GM23338 (cell line): ENCODE data around the gene ARCN1. TPM values are rescaled to one million over a fixed set of nuclear protein-coding genes. Genes with fewer than 3 reads are reported as not detected.
A peak's percentile ranks its signal among the peaks of the same experiment; 100 is the strongest.

Source experiments
- ATAC-seq: fragments of 200-7000 bp; cut with Tn5 transposase; 3 replicates; pipeline ENCODE4 v1.9.1; 2020
- DNase-seq: peaks from one replicate; pipeline ENCODE4 v3.0.0-alpha.2; 2015; ENCODE audit warnings: low spot score
- H2AFZ ChIP-seq: fragments of 200-600 bp; sonication (generic); 2 replicates; pipeline ENCODE4 v1.8.0; 2016; ENCODE audit warnings: antibody characterized with exemption, mild to moderate bottlenecking, moderate library complexity
- H3F3A ChIP-seq: fragments of 200-600 bp; sonication (generic); replicated peaks from 2 replicates; pipeline ENCODE4 v1.8.0; 2017; ENCODE audit warnings: antibody characterized with exemption, mixed run types, low read depth
- H3K27ac ChIP-seq: fragments of 200-600 bp; sonication (generic); 2 replicates; pipeline ENCODE4 v1.6.1; 2016; ENCODE audit warnings: low read depth
- H3K27me3 ChIP-seq: fragments of 200-600 bp; sonication (generic); 2 replicates; pipeline ENCODE4 v1.8.0; 2016; ENCODE audit warnings: mild to moderate bottlenecking, mixed run types, moderate library complexity; ENCODE audit not compliant: insufficient read depth
- H3K36me3 ChIP-seq: fragments of 200-600 bp; sonication (generic); 2 replicates; pipeline ENCODE4 v1.8.0; 2016; ENCODE audit warnings: mild to moderate bottlenecking; ENCODE audit not compliant: insufficient read depth
- H3K4me1 ChIP-seq: fragments of 200-600 bp; sonication (generic); 2 replicates; pipeline ENCODE4 v1.8.0; 2016; ENCODE audit warnings: mild to moderate bottlenecking, moderate library complexity; ENCODE audit not compliant: insufficient read depth
- H3K4me2 ChIP-seq: fragments of 200-600 bp; sonication (generic); 2 replicates; pipeline ENCODE4 v1.7.1; 2017; ENCODE audit warnings: mixed run types
- H3K4me3 ChIP-seq: fragments of 200-600 bp; sonication (generic); 2 replicates; pipeline ENCODE4 v1.6.1; 2016; ENCODE audit warnings: mixed run types
- H3K79me2 ChIP-seq: fragments of 200-600 bp; sonication (generic); replicated peaks from 2 replicates; pipeline ENCODE4 v1.8.0; 2017; ENCODE audit warnings: mild to moderate bottlenecking; ENCODE audit not compliant: insufficient read depth
- H3K9me2 ChIP-seq: fragments of 200-600 bp; sonication (generic); 2 replicates; pipeline ENCODE4 v1.8.0; 2017; ENCODE audit not compliant: insufficient read depth
- H4K20me1 ChIP-seq: fragments of 200-600 bp; sonication (generic); replicated peaks from 2 replicates; pipeline ENCODE4 v1.8.0; 2017; ENCODE audit warnings: mild to moderate bottlenecking; ENCODE audit not compliant: insufficient read depth
- H3K27ac Mint-ChIP-seq: 2 replicates; pipeline ENCODE4 v1.8.0; 2020; ENCODE audit warnings: inconsistent platforms, mild to moderate bottlenecking, moderate library complexity, mixed read lengths
- H3K27me3 Mint-ChIP-seq: 3 replicates; pipeline ENCODE4 v1.8.0; 2022; ENCODE audit warnings: low read depth, mild to moderate bottlenecking, moderate library complexity, mixed read lengths, inconsistent platforms; ENCODE audit not compliant: insufficient read depth, poor library complexity
- H3K36me3 Mint-ChIP-seq: 3 replicates; pipeline ENCODE4 v1.8.0; 2021; ENCODE audit warnings: low read depth, mild to moderate bottlenecking, inconsistent platforms, moderate library complexity, mixed read lengths
- H3K4me1 Mint-ChIP-seq: 3 replicates; pipeline ENCODE4 v1.8.0; 2020; ENCODE audit warnings: mild to moderate bottlenecking, inconsistent platforms, mixed read lengths
- H3K4me3 Mint-ChIP-seq: 3 replicates; pipeline ENCODE4 v1.8.0; 2021; ENCODE audit warnings: moderate library complexity, mild to moderate bottlenecking, inconsistent platforms, mixed read lengths
- H3K9me3 Mint-ChIP-seq: 3 replicates; pipeline ENCODE4 v1.8.0; 2020; ENCODE audit warnings: moderate library complexity, mild to moderate bottlenecking, inconsistent platforms, mixed read lengths
- ZNF462 ChIP-seq: fragments of 250-450 bp; sonication (Bioruptor Pico); IDR thresholded peaks from 2 replicates; pipeline ENCODE4 v1.5.0; 2020; ENCODE audit warnings: mild to moderate bottlenecking, moderate library complexity
- polyA plus RNA-seq: library from polyadenylated mRNA; unstranded; fragments of >200 nt; fragmentation: Nextera tagmentation; extraction: Ambion mirVana; gene quantifications from 2 replicates; pipeline ENCODE4 v1.2.1, GENCODE V29; 2016
- total RNA-seq: library from RNA; depleted of rRNA; stranded (reverse); fragments of >200 nt; shearing (Covaris generic); gene quantifications from 2 replicates; pipeline ENCODE4 v1.2.3, GENCODE V29; 2014
- TF ChIP-seq, protein P1 (sequence below): IDR thresholded peaks from 2 replicates; pipeline ENCODE4 v1.6.1; 2016; ENCODE audit warnings: antibody characterized with exemption

Gene ARCN1
- total and polyA plus RNA-seq, 2 experiments from 2014 or later, result 79.9 to 106 TPM

GRCh38 chr11:118530683-118531596 lies 41.3 kb upstream of the ARCN1 start, which contains the start of gene TMEM25 (continued):
- no peak for TF ChIP-seq ZNF462 (CRISPR knock-in tag)
- TF ChIP-seq, protein P1, sequence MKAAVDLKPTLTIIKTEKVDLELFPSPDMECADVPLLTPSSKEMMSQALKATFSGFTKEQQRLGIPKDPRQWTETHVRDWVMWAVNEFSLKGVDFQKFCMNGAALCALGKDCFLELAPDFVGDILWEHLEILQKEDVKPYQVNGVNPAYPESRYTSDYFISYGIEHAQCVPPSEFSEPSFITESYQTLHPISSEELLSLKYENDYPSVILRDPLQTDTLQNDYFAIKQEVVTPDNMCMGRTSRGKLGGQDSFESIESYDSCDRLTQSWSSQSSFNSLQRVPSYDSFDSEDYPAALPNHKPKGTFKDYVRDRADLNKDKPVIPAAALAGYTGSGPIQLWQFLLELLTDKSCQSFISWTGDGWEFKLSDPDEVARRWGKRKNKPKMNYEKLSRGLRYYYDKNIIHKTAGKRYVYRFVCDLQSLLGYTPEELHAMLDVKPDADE, result peak; percentile 69; the same call in 1 of the 2 replicates

- peak overlapping the region; percentile 99 for H2AFZ ChIP-seq
- no peaks in the 10 kb centered on the region for H3K79me2 ChIP-seq
- H3K36me3 Mint-ChIP-seq, result no peaks in the 10 kb centered on the region; the same call in 2 of the 3 replicates
- ATAC-seq (peak; percentile 9), DNase-seq (peak; percentile 36)
- H3K4me1 Mint-ChIP-seq, result peaks cover 27% of the 10 kb centered on the region
- H3K4me2 ChIP-seq, result peak overlapping the region; percentile 88
- H3K36me3 ChIP-seq, result no peaks in the 10 kb centered on the region
- H3K4me1 ChIP-seq, result peaks cover 13% of the 10 kb centered on the region
- H3K9me2 ChIP-seq, result no peaks in the 10 kb centered on the region; the same call in 1 of the 2 replicates
- peak overlapping the region; percentile 92 for H3K4me3 Mint-ChIP-seq
- H3F3A ChIP-seq, result peaks cover 24% of the 10 kb centered on the region; the same call in 1 of the 2 replicates
- no peaks in the 10 kb centered on the region for H3K9me3 Mint-ChIP-seq
- H3K27me3 ChIP-seq, result peaks cover 6% of the 10 kb centered on the region; the same call in 1 of the 2 replicates
- H3K27ac ChIP-seq, result no peak overlapping the region
- peak overlapping the region; percentile 99 for H3K4me3 ChIP-seq
- 0 out of 2 replicates have a peak, but pooled peaks cover under 1% of the 10 kb centered on the region for H4K20me1 ChIP-seq
- H3K27ac Mint-ChIP-seq, result peak overlapping the region; percentile 31; the same call in 1 of the 2 replicates
- H3K27me3 Mint-ChIP-seq, result peaks cover 14% of the 10 kb centered on the region
- no peak for TF ChIP-seq ZNF462 (CRISPR knock-in tag)
Observed at GRCh38 chr11:118531597-118532084, 40.6 kb upstream of the ARCN1 start.
